ENCODE data around the gene SSPN.

GRCh38 chr12:26252946-26253345 is 57.6 kb downstream of the SSPN start:
- TF ChIP-seq CTCF (IDR thresholded peaks at IDR 0.05; ENCODE audit: poor library complexity, severe bottlenecking) (no peak), TAF1 (IDR thresholded peaks at IDR 0.05; ENCODE audit: low read depth) (no peak)

Measured in neural cell (in vitro differentiated cells).